Activated CD8-positive, alpha-beta T cell treated with anti-CD3 and anti-CD28 coated beads for 36 hours (primary cell): ENCODE data around the gene MTOR. TPM values are rescaled to one million over a fixed set of nuclear protein-coding genes. Genes with fewer than 3 reads are reported as not detected.
"Not testable (repeated sequence)": the region's sequence is repeated elsewhere in the genome, so short reads cannot be mapped to it uniquely, and the experiment has no call there.

ENCODE experiments used
- ATAC-seq: fragments of 200-7000 bp; cut with Tn5 transposase; one replicate; pipeline ENCODE4 v1.10.0; 2021; ENCODE audit warnings: mild to moderate bottlenecking, moderate library complexity
- CTCF ChIA-PET: fragments of 350-600 bp; sonication (Branson Sonifier 250); formaldehyde crosslinking; loops from one replicate; lab custom pipeline; 2021; ENCODE audit warnings: antibody characterized with exemption; lab: Charles Lee
- POLR2A ChIA-PET: fragments of 350-600 bp; sonication (Branson Sonifier 250); formaldehyde crosslinking; loops from one replicate; lab custom pipeline; 2021; ENCODE audit warnings: antibody characterized with exemption; lab: Charles Lee
- DNase-seq: peaks from one replicate; pipeline ENCODE4 v3.0.0-alpha.2; 2020
- H3K27ac Mint-ChIP-seq: one replicate; pipeline ENCODE4 v1.8.0; 2021; ENCODE audit warnings: mild to moderate bottlenecking, mixed read lengths
- H3K27me3 Mint-ChIP-seq: one replicate; pipeline ENCODE4 v1.8.0; 2021; ENCODE audit warnings: mixed read lengths
- H3K36me3 Mint-ChIP-seq: one replicate; pipeline ENCODE4 v1.8.0; 2021; ENCODE audit warnings: low read depth, mixed read lengths
- H3K4me1 Mint-ChIP-seq: one replicate; pipeline ENCODE4 v1.8.0; 2021; ENCODE audit warnings: low read depth, mixed read lengths
- H3K4me3 Mint-ChIP-seq: one replicate; pipeline ENCODE4 v1.8.0; 2021; ENCODE audit warnings: mild to moderate bottlenecking, moderate library complexity, mixed read lengths
- H3K9me3 Mint-ChIP-seq: one replicate; pipeline ENCODE4 v1.8.0; 2021; ENCODE audit warnings: mixed read lengths
- intact Hi-C: fragments of 100-400 bp; cut with micrococcal nuclease; formaldehyde crosslinking; loops from one replicate; pipeline ENCODE4 v1.10.0; 2022
- total RNA-seq, 2 experiments: library from RNA; stranded (reverse); gene quantifications; one replicate each; pipeline ENCODE4 v1.2.3, GENCODE V29; 2021
- TF ChIP-seq, protein P1 (sequence below): fragments of 200-600 bp; IDR thresholded peaks from one replicate; pipeline ENCODE4 v1.8.0; 2022; ENCODE audit warnings: antibody characterized with exemption, mild to moderate bottlenecking

MTOR gene
- total RNA-seq: 10 to 100 TPM; 34.7 to 36.8 TPM

- POLR2A ChIA-PET: interaction anchor here (0.6 to 4.8 kb wide), 20 partner anchors 9 to 1247 kb away, joined by 3 to 34 read pairs (median 4); partner anchors contain the start of genes TARDBP and UBIAD1
- H3K27ac Mint-ChIP-seq: peak within 1 kb of the TSS; percentile 88
- CTCF ChIA-PET: interaction anchor here (0.7 to 2.6 kb wide), 8 partner anchors 13 to 383 kb away, joined by 3 to 10 read pairs (median 6); no protein-coding TSS in a partner anchor
- H3K36me3 Mint-ChIP-seq: peaks cover 15% of the 10 kb centered on the region
- peak; percentile 98 for ATAC-seq
- H3K4me1 Mint-ChIP-seq: peaks cover 13% of the 10 kb centered on the region
- H3K27me3 Mint-ChIP-seq: peaks cover 1% of the 10 kb centered on the region
- H3K9me3 Mint-ChIP-seq: no peaks in the 10 kb centered on the region
- TF ChIP-seq, protein P1, sequence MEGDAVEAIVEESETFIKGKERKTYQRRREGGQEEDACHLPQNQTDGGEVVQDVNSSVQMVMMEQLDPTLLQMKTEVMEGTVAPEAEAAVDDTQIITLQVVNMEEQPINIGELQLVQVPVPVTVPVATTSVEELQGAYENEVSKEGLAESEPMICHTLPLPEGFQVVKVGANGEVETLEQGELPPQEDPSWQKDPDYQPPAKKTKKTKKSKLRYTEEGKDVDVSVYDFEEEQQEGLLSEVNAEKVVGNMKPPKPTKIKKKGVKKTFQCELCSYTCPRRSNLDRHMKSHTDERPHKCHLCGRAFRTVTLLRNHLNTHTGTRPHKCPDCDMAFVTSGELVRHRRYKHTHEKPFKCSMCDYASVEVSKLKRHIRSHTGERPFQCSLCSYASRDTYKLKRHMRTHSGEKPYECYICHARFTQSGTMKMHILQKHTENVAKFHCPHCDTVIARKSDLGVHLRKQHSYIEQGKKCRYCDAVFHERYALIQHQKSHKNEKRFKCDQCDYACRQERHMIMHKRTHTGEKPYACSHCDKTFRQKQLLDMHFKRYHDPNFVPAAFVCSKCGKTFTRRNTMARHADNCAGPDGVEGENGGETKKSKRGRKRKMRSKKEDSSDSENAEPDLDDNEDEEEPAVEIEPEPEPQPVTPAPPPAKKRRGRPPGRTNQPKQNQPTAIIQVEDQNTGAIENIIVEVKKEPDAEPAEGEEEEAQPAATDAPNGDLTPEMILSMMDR: peak; percentile 29
- peak; percentile 99 for DNase-seq
- H3K4me3 Mint-ChIP-seq: peak within 1 kb of the TSS; percentile 84
- intact Hi-C loops: no loop called here
Measured at GRCh38 chr1:11262171-11263049, at the start of gene MTOR. Gene MTOR (minus strand): TSS chr1:11262551. CDS start chr1:11259409, 3,142 bp downstream.

- TF ChIP-seq, protein P1: no peak
- POLR2A ChIA-PET: no interaction called here
- CTCF ChIA-PET: interaction anchor here (1.1 kb wide), 1 partner anchor 336 kb away, joined by 3 read pairs; no protein-coding TSS in a partner anchor
- intact Hi-C loops: no loop called here
- DNase-seq (no peak), ATAC-seq (no peak)
- Mint-ChIP-seq H3K9me3 (no peaks in the 10 kb centered on the region), H3K27me3 (no peaks in the 10 kb centered on the region), H3K27ac (no peak overlapping the region), H3K4me3 (no peak overlapping the region), H3K36me3 (no peaks in the 10 kb centered on the region), H3K4me1 (peaks cover 3% of the 10 kb centered on the region)
Measured at GRCh38 chr1:11309385-11309784, 47.0 kb upstream of the MTOR start.

- no peaks in the 10 kb centered on the region for H3K27me3 Mint-ChIP-seq
- ChIA-PET POLR2A (no interaction called here), CTCF (interaction anchor here (1.1 kb wide), 1 partner anchor 336 kb away, joined by 3 read pairs; no protein-coding TSS in a partner anchor)
- ATAC-seq (no peak), DNase-seq (no peak)
- peaks cover 3% of the 10 kb centered on the region for H3K4me1 Mint-ChIP-seq
- intact Hi-C loops: no loop called here
- no peak overlapping the region for H3K27ac Mint-ChIP-seq
- H3K9me3 Mint-ChIP-seq: no peaks in the 10 kb centered on the region
- no peak overlapping the region for H3K4me3 Mint-ChIP-seq
- TF ChIP-seq, protein P1: no peak
- no peaks in the 10 kb centered on the region for H3K36me3 Mint-ChIP-seq
Measured at GRCh38 chr1:11308699-11309224, 46.4 kb upstream of the MTOR start.

DNA sequence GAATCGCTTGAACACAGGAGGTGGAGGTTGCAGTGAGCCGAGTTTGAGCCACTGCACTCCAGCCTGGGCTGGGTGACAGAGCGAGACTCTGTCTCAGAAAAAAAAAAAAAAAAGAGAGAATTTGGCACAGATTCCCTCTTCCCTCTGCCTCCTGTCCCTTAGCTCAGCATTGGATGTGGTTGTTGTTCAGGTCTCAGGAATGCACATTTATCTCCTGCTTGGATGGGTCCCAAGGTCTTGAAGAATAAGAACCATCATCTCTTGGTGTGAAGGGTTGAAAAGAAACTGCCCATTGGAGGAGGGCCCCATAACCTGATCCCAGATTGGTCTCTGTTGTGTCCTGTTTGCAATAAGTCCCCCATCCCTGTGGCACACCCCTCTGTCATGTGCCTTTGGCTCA is 45.5 kb upstream of the MTOR start:
- ChIA-PET CTCF (no interaction called here), POLR2A (no interaction called here)
- no peak overlapping the region for H3K27ac Mint-ChIP-seq
- DNase-seq: no peak
- H3K36me3 Mint-ChIP-seq: no peaks in the 10 kb centered on the region
- intact Hi-C loops: no loop called here
- no peak for ATAC-seq
- H3K4me3 Mint-ChIP-seq: no peak overlapping the region
- H3K4me1 Mint-ChIP-seq: peaks cover 3% of the 10 kb centered on the region
- no peaks in the 10 kb centered on the region for H3K9me3 Mint-ChIP-seq
- TF ChIP-seq, protein P1: no peak
- no peaks in the 10 kb centered on the region for H3K27me3 Mint-ChIP-seq

DNA sequence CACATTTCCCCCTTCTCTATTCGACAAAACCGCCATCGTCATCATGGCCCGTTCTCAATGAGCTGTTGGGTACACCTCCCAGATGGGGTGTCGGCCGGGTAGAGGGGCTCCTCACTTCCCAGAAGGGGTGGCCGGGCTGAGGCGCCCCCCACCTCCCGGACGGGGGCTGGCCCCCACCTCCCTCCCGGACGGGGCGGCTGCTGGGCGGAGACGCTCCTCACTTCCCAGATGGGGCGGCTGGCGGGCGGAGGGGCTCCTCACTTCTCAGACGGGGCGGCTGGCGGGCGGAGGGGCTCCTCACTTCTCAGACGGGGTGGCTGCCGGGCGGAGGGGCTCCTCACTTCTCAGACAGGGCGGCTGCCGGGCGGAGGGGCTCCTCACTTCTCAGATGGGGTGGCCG is 43.2 kb upstream of the MTOR start:
- intact Hi-C loops, DNase-seq, H3K36me3 Mint-ChIP-seq, H3K27me3 Mint-ChIP-seq, POLR2A ChIA-PET, H3K27ac Mint-ChIP-seq, H3K4me3 Mint-ChIP-seq, ATAC-seq, CTCF ChIA-PET, H3K4me1 Mint-ChIP-seq, H3K9me3 Mint-ChIP-seq: not testable (repeated sequence)
